D341Med (cell line): Measurements from ENCODE around the gene BICDL1.
"Not testable (repeated sequence)": the region's sequence is repeated elsewhere in the genome, so short reads cannot be mapped to it uniquely, and the experiment has no call there.

Experiments
- DNase-seq: peaks from one replicate; pipeline ENCODE4 v3.0.0; 2012; ENCODE audit warnings: low spot score

BICDL1 gene

DNA sequence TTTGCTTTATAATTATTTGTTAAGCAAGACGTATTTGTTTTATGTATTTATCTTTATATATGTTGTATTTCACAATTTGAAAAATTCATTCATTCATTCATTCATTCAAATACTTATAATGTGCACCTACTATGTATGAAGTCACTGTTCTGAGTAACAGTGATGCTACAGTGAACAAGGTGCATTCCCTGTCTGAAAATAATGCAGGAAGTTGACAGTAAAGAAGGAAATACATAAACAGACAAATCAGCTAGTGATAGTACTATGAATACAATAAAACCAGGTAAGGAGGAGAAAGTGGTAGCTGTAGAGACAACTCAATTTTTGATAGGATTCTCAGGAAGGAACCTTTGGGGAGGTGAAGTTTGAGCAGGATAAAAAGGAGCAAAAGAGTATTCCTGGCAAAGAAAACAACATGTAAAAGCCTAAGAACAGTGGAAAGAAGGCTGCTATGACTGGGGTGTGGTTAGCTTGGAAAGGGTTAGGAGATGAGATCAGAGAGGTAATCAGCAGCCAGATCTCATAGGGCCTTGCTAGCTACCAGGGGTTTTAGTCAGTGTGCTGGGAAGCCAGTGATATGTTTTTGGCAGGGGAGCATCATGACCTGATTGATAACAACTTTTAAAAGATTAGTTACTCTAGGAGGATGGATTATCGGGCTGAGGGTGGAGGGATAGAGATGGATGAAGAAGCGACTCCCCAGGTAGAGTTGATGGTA, 17.4 kb downstream of the BICDL1 start:
- no peak for DNase-seq

- no peak for DNase-seq
These were observed 18.2 kb downstream of the BICDL1 start for GRCh38 chr12:120007272-120007671.

DNA sequence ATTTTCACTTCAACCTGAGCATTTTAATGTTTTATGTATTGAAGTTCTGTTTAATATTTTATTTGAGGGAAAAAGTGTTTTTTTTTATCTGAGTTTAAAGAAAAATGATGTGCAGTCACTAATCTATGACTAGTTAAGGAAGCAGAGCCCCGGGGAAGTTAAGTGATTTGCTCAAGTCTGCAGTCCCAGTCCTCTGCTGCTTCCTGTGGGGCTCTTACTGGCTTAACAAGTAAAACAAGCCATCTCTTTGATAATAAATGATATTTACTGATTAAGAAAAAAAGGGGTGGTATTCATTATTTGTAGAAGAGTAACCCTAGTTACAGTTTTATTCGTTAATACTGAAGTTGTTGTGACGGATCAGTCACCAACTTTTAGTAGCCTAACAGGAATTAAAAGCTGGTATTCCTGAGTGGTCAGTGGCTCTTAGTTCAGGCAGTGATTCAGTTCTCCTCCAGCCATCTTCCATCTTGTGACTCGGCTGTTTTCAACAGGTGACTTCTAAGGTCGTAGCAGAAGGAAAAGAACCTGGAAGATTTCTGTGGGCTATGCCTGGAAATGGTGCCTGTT, 21.7 kb downstream of the BICDL1 start:
- DNase-seq, result no peak

DNA sequence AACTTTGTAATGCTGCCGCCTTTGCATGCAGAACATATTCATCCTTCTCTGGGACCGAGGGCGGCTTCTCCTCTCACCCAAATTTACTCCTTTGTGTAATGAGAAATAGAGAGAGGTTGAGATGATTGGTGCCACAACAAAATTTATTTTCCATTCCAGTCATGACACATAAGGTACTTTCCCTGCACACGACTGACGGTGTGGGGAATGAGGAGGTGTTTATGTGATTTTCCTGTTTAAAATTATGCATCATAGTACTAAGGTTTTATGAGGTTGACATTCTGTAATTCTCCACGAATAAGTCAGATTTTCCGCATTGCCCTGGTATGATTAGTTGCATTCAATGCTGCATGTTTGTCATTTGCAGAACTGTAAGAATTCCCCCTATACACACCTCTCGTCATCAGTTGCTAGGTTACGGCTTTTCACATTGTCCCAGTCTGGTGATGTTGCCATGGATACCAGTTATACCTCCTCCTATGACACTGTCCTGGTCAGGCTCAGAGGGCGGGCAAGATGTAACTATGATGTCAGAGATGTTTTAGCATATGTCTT, 23.1 kb downstream of the BICDL1 start:
- no peak for DNase-seq

DNA sequence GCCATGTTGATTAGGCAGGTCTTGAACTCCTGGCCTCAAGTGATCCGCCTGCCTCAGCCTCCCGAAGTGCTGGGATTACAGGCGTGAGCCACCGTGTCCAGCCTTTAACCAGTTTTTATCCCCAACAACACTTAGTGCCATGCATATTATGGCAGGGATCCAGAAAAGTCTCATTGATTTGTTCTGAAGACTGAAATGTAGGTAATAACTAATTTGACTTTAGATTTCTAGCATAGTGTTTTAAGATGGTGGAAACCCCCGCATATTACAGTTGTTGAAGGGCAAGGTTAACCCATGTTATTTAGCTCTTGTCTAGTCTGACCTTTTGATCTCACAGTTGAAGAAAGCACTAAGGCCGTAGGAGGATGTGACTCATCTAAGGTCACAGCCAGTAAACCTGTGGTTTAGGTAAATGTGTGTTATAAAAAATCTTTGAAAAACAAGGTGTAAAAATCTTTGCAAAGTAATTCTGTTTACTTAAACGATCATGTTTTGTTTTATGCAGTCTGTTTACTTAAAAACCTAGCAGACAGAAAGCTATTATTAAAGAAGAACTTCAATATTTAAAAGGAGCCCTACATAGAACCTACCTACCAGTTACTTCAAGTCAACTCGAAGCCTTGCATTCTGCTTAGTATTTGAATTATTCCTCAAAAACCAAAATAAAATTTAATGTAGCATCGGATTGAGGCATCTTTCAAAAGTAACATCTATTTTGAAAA, 24.8 kb downstream of the BICDL1 start:
- no peak for DNase-seq

DNA sequence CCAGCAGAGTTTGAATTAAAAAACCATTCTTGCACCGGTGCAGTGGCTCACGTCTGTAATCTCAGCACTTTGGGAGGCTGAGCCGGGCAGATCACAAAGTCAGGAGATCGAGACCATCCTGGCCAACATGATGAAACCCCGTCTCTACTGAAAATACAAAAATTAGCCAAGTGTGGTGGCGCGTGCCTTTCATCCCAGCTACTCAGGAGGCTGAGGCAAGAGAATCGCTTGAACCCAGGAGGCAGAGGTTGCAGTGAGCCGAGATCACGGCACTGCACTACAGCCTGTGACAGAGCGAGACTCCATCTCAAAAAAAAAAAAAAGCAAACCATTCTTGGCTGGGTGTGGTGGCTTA, 25.3 kb downstream of the BICDL1 start:
- DNase-seq, result not testable (repeated sequence)

DNA sequence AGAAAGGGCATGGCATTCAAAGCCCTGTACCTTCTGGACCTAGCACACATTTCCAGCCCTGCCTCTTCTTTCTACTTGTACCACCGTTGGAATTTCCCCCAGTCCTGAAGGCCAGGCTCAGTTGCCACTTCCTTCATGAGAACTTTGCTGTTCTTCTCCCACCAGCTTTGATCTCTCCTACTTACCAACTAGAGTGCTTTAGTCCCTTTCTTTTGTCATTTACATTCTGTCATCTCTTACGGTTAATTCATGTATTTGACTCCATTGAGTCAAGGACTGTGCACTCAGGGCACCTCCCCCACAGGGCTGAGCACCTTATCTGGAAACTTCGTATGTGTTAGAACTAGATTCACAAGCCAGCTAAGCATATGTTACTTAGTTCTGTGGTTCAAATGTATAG, 26.3 kb downstream of the BICDL1 start:
- DNase-seq, result no peak

- not testable (repeated sequence) for DNase-seq
These were observed 27.2 kb downstream of the BICDL1 start for GRCh38 chr12:120016199-120016598.

DNA sequence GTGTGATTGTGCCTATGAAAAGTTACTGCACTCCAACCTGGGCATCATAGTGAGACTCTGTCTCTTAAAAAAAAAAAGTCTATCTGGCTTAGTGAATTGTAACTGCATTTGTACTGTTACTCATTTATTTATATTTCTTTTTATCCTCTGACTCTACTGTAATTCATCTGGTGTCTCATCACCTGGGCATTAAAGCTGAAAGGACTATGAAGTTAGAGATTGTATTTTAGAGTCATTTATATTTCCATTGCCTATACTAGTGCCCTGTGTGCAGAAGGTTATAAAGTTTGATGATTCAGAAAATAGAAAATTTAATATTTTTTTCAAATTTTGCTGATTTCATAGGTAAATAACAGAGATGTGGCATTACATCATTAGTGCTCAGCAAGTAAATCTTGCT, 30.2 kb downstream of the BICDL1 start:
- DNase-seq, result no peak

- no peak for DNase-seq
These were observed 30.9 kb downstream of the BICDL1 start for GRCh38 chr12:120019938-120020337.

GRCh38 chr12:120024193-120024592, 35.2 kb downstream of the BICDL1 start:
- no peak for DNase-seq

GRCh38 chr12:120025640-120026039, 36.6 kb downstream of the BICDL1 start:
- no peak for DNase-seq

GRCh38 chr12:120032242-120032641, 43.2 kb downstream of the BICDL1 start:
- DNase-seq, result no peak

DNA sequence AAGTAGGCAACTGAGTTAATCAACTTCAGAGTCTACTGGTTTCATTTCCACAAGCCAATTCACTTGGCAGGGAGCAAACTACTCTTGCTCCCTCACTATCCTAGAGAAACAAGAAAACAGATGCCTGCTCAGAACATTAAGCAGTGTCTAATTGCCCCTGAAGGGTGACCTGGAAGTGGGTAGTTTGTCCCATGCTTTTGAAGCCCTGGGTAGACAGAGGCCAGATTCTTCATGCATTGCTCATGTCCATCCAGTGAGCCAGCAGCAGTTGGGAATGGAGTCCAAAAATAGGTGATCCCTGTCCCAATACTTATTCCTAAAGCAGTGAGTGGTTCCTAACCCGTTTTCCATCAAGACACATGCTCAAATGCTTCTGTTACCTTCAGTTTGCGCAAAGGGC, 48.8 kb downstream of the BICDL1 start:
- no peak for DNase-seq

DNA sequence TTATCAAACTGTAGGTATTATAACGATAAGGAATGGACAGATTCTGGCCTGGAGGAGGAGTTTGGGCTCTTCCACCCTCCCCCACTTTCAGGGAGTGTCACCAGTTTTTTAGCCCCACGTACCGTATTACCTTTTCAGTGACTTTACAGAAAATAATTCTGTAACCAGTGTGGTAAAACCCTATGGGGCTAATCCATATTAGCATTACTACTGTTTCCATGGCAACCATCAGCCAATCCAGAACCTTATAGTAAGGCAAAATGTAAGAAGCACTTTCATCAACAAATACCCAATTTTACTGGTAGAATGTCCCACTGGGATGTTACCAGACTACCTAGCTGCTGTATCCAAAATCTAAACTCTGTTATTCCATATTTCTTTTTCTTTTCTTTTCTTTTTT, 50.7 kb downstream of the BICDL1 start:
- DNase-seq, result no peak

DNA sequence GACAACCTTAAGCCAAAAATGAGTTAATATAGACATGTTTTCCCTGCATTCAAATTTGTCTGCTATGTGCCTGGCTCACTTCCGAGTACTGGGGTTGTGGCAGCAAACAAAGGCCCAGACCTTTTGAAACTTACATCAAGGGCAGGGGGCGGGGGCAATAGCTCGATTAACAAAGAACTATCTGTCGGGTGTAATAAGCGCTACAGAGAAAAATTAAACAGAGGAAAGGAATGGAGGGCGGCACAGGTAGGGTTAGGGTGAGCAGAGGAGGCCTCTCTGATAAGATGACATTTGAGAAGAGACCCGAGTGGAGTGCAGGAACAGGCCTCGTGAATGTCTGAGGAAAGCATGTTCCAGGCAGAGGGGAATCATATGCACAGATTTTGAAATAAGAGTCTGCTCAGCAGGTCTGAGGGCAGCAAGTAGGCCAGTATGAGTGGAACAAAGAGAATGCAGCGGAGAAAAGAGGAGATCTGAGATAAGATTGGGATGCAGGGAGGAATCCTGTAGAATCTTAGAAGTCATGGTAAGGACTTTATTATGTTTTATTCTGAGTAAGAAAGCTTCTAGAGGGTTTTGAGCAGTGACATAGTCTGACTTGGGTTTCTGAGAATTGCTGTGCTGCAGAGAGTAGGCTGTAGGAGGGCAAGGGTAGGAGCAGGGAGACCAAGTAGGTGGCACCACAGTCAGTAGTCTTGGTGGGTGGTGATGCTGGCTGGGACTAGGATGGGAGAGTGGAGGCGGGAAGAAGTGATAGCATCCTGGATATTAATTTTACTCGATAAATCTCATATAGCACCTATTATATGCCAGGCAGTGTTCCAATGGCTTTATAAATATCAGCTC, 52.6 kb downstream of the BICDL1 start:
- no peak for DNase-seq

- DNase-seq, result not testable (repeated sequence)
These were observed 56.3 kb downstream of the BICDL1 start for GRCh38 chr12:120045367-120045766.

GRCh38 chr12:120047072-120047471, 58.0 kb downstream of the BICDL1 start:
- DNase-seq, result no peak

DNA sequence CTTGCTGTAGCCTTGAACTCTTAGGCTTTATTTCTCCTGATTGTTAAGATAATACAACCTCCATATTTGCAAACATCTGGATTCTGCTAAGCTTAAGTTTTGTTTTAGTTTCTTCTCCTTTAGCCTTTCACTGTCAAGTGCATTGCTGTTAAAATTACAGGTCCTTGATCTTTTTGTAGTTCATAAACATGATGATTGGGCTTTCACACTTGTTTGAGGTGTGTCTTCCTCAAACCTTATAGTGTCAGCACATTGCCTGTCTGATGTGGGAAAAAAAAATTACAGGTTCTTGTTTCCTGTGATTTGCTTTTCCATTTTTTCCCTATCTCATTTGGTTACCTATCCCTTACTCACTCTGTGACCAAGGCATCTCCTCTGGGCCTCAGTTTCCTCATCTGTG, 59.2 kb downstream of the BICDL1 start:
- DNase-seq, result no peak

DNA sequence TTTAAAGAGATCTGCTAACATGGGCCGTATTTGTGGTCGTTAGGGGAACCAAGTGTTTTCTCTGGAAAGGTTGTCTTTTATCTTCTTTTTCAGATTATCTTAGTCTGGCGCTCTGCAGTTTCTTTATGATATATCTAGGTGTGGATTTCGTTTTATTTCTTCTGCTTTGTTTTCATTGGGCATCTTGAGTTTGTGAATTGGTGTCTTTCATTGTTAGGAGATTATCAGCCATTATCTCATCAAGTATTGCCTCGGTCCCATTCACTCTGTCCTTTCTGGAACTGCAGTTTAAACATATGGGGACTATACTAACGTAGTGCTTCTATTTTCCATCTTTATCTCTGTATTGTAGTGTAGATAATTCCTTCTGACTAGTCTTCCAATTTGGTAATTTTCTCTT, 60.4 kb downstream of the BICDL1 start:
- no peak for DNase-seq

- DNase-seq, result no peak
These were observed 62.5 kb downstream of the BICDL1 start for GRCh38 chr12:120051535-120051934.

GRCh38 chr12:120054293-120054692, 65.3 kb downstream of the BICDL1 start:
- DNase-seq, result no peak
